K562 (cell line): ENCODE results near the gene METAP1. TPM values are rescaled to one million over a fixed set of nuclear protein-coding genes. Genes with fewer than 3 reads are reported as not detected.

Source experiments
- ATAC-seq: fragments of 200-7000 bp; cut with Tn5 transposase; 3 replicates; pipeline ENCODE4 v1.9.1; 2020; ENCODE audit warnings: moderate library complexity
- Bru-seq: library from RNA; stranded (reverse); fragments of 400-500 nt; gene quantifications from one replicate; lab custom pipeline; 2021; lab: Mats Ljungman, UMichigan
- BruChase-seq, 2 experiments: library from RNA; stranded (reverse); fragments of 400-500 nt; gene quantifications; one replicate each; lab custom pipeline; 2021; lab: Mats Ljungman, UMichigan
- BruUV-seq: library from RNA; stranded (reverse); fragments of 400-500 nt; replicated peaks from 2 replicates; lab custom pipeline; 2021; lab: Mats Ljungman, UMichigan
- CTCF ChIA-PET: fragments of 300-600 bp; formaldehyde crosslinking; extraction: SDS; loops from one replicate; lab custom pipeline; 2021; ENCODE audit warnings: low intra/inter-chr PET ratio; lab: Yijun Ruan, JAX
- POLR2A ChIA-PET: fragments of 300-600, 350-650 bp; sonication (Branson Sonifier 250); formaldehyde crosslinking; extraction: SDS; loops from one replicate; lab custom pipeline; 2021; ENCODE audit warnings: antibody characterized with exemption, inconsistent platforms; lab: Yijun Ruan, JAX
- DNase-seq, 4 experiments: peaks; one replicate each; pipeline versions ENCODE4 v3.0.0 to v3.0.0-alpha.2; 2011 to 2018; ENCODE audit warnings: low spot score in 3 of 4, mixed read lengths in 3 of 4; ENCODE audit errors: extremely low read depth in 1 of 4
- FAIRE-seq: peaks from 2 replicates; lab custom pipeline; 2011; peaks lifted over from hg19 to GRCh38; lab: Jason Lieb, UNC
- H2AFZ ChIP-seq: 2 replicates; pipeline ENCODE4 v1.6.0; 2011; ENCODE audit warnings: low read depth, low read length, control low read depth, inconsistent platforms
- H3K27ac ChIP-seq: fragments of 200-600 bp; 3 replicates; pipeline ENCODE4 v1.8.0; 2011; ENCODE audit warnings: low read depth, mild to moderate bottlenecking, control low read depth, inconsistent platforms, low read length, moderate library complexity, mixed read lengths; ENCODE audit errors: extremely low read depth
- H3K27me3 ChIP-seq, 2 experiments: fragments of 300-600 bp in 1 of 2; 2 replicates in 1 of 2; 3 replicates in 1 of 2; pipeline versions ENCODE4 v1.6.0 to v1.8.0; 2011; ENCODE audit warnings: inconsistent platforms in 2 of 2, low read length in 2 of 2, mild to moderate bottlenecking in 1 of 2, mixed read lengths in 1 of 2, moderate library complexity in 1 of 2; ENCODE audit not compliant: control insufficient read depth in 2 of 2, insufficient read depth in 2 of 2
- H3K36me3 ChIP-seq: fragments of 300-600 bp; 3 replicates; pipeline ENCODE4 v1.8.0; 2011; ENCODE audit warnings: mild to moderate bottlenecking, low read length, inconsistent platforms; ENCODE audit not compliant: control insufficient read depth, insufficient read depth
- H3K4me1 ChIP-seq, 2 experiments: fragments of 200-600 bp in 1 of 2; replicated peaks in 1 of 2; 2 replicates in 1 of 2; 3 replicates in 1 of 2; pipeline versions ENCODE4 v1.5.1 to v1.8.0; 2011; ENCODE audit warnings: inconsistent platforms in 2 of 2, low read length in 2 of 2, mild to moderate bottlenecking in 1 of 2, mixed read lengths in 1 of 2, moderate library complexity in 1 of 2; ENCODE audit not compliant: control insufficient read depth in 2 of 2, insufficient read depth in 2 of 2
- H3K4me2 ChIP-seq: 2 replicates; pipeline ENCODE4 v1.6.1; 2011; ENCODE audit warnings: low read length, control low read depth, inconsistent platforms, mixed read lengths; ENCODE audit not compliant: insufficient read depth
- H3K4me3 ChIP-seq: fragments of 200-600 bp; sonication (generic), shearing (Covaris generic); 2 replicates; pipeline ENCODE4 v1.5.1; 2016; ENCODE audit warnings: control low read depth, inconsistent platforms
- H3K79me2 ChIP-seq: fragments of 200-600 bp; 3 replicates; pipeline ENCODE4 v1.8.0; 2011; ENCODE audit warnings: low read length, inconsistent platforms; ENCODE audit not compliant: control insufficient read depth, insufficient read depth
- H3K9ac ChIP-seq, 2 experiments: 2 replicates each; pipeline versions ENCODE4 v1.6.0 to v1.6.1; 2011; ENCODE audit warnings: low read depth in 2 of 2, low read length in 2 of 2, control low read depth in 1 of 2, inconsistent platforms in 1 of 2, mild to moderate bottlenecking in 1 of 2, mixed read lengths in 1 of 2; ENCODE audit not compliant: insufficient read depth in 1 of 2
- H3K9me1 ChIP-seq: one replicate; pipeline ENCODE4 v1.6.0; 2011; ENCODE audit warnings: inconsistent platforms, mild to moderate bottlenecking, low read length, moderate library complexity; ENCODE audit not compliant: control insufficient read depth, insufficient read depth
- H3K9me3 ChIP-seq: replicated peaks from 2 replicates; pipeline ENCODE4 v1.5.1; 2011; ENCODE audit warnings: low read depth, low read length, inconsistent platforms; ENCODE audit not compliant: control insufficient read depth, insufficient read depth
- H4K20me1 ChIP-seq: replicated peaks from 2 replicates; pipeline ENCODE4 v1.6.1; 2011; ENCODE audit warnings: low read length, inconsistent platforms, mixed read lengths; ENCODE audit not compliant: control insufficient read depth, insufficient read depth
- CHAMP1 ChIP-seq: fragments of 450-650 bp; IDR thresholded peaks from 2 replicates; pipeline ENCODE4 v1.6.1; 2016; ENCODE audit warnings: mild to moderate bottlenecking
- HBP1 ChIP-seq: fragments of 450-650 bp; formaldehyde crosslinking; IDR thresholded peaks from 2 replicates; pipeline ENCODE4 v1.4.0; 2022; ENCODE audit warnings: missing genetic modification characterization
- HES1 ChIP-seq: fragments of 450-650 bp; IDR thresholded peaks from 2 replicates; pipeline ENCODE4 v1.6.1; 2016; ENCODE audit warnings: low read depth, mild to moderate bottlenecking, moderate library complexity
- HINFP ChIP-seq: fragments of 450-650 bp; conservative IDR thresholded peaks from 2 replicates; pipeline ENCODE4 v1.6.1; 2016; ENCODE audit warnings: missing genetic modification characterization, low read depth, mild to moderate bottlenecking, control low read depth, missing compliant biosample characterization
- NFXL1 ChIP-seq: fragments of 450-650 bp; formaldehyde crosslinking; IDR thresholded peaks from 2 replicates; pipeline ENCODE4 v1.4.0; 2021; ENCODE audit warnings: mild to moderate bottlenecking
- PRMT5 ChIP-seq: sonication (generic); formaldehyde crosslinking; IDR thresholded peaks from 2 replicates; pipeline ENCODE4 v1.5.0; 2020; ENCODE audit warnings: missing genetic modification reagents
- TCF3 ChIP-seq: sonication (generic); formaldehyde crosslinking; IDR thresholded peaks from 2 replicates; pipeline ENCODE4 v1.4.0; 2020; ENCODE audit warnings: mild to moderate bottlenecking, missing genetic modification reagents
- WGBS: fragments of 100-300 bp; shearing (Covaris generic); methylation state at CpG from one replicate; pipeline ENCODE4 v1.1.6; 2016; ENCODE audit warnings: low coverage, mixed read lengths; ENCODE audit not compliant: insufficient coverage; ENCODE audit errors: missing lambda C conversion rate; 5-methylcytosine and 5-hydroxymethylcytosine counted together
- in situ Hi-C: fragments of 300-500 bp; cut with MboI; formaldehyde crosslinking; loops from 4 replicates; pipeline ENCODE4 v1.15.0; 2018; ENCODE audit warnings: inconsistent platforms, mixed read lengths
- intact Hi-C: fragments of 100-400 bp; cut with micrococcal nuclease; formaldehyde crosslinking; loops from 2 replicates; pipeline ENCODE4 v1.14.2; 2022
- long read RNA-seq, 3 experiments: library from polyadenylated mRNA in 2 of 3; library from RNA in 1 of 3; unstranded in 2 of 3; stranded (forward) in 1 of 3; transcript quantifications; one replicate each; pipeline ENCODE4 v2.0.0, GENCODE V29; 2019 to 2022
- polyA minus RNA-seq, 3 experiments: library from RNA; depleted of rRNA, polyadenylated mRNA; stranded (reverse); fragments of >200 nt; gene quantifications; 2 replicates each; pipeline ENCODE4 v1.2.3, GENCODE V29; 2011
- polyA plus RNA-seq, 8 experiments: library from polyadenylated mRNA; depleted of rRNA in 4 of 8; stranded (reverse) in 5 of 8; unstranded in 3 of 8; fragments of >200 nt; fragmentation: Nextera tagmentation in 2 of 8; fragmentation: Illumina TruSeq in 1 of 8; extraction: Ambion mirVana in 2 of 8; extraction: Trizol in 1 of 8; gene quantifications; 2 replicates each; pipeline versions ENCODE4 v1.2.1 to v1.2.3, GENCODE V29; 2011 to 2014; ENCODE audit warnings: inconsistent platforms in 1 of 8, missing spikeins in 1 of 8
- total RNA-seq, 7 experiments: library from RNA; depleted of rRNA in 6 of 7; stranded (reverse); fragments of >200 nt in 6 of 7; fragmentation: Illumina TruSeq in 2 of 7; extraction: Trizol in 2 of 7; gene quantifications; 2 replicates each; pipeline versions ENCODE4 v1.2.1 to v1.2.3, GENCODE V29; 2011 to 2021; ENCODE audit warnings: low replicate concordance in 1 of 7

METAP1 gene
- 46.0 and 114 TPM in 2 replicates for total RNA-seq (2011; cell fraction: chromatin; rRNA removed; ENCODE audit: low replicate concordance)
- total RNA-seq (2011; cell fraction: nucleolus; rRNA removed), result 24.2 and 34.1 TPM in 2 replicates
- 55.9 and 78.9 TPM in 2 replicates for total RNA-seq (2011; cell fraction: nucleoplasm; rRNA removed)
- total RNA-seq (2014; rRNA removed), result 46.5 and 57.8 TPM in 2 replicates
- 63.9 and 76.3 TPM in 2 replicates for total RNA-seq (2014; rRNA removed; fragmentation: Illumina TruSeq; extraction: Trizol)
- total RNA-seq (2015; rRNA removed; fragmentation: Illumina TruSeq; extraction: Trizol), result 56.6 and 59.5 TPM in 2 replicates
- 50.3 and 62.5 TPM in 2 replicates for total RNA-seq (2021)
- polyA plus RNA-seq (2011; rRNA removed), result 62.0 and 77.6 TPM in 2 replicates
- 34.1 and 50.0 TPM in 2 replicates for polyA plus RNA-seq (2011; cell fraction: cytosol; rRNA removed)
- polyA plus RNA-seq (2011; cell fraction: nucleus; rRNA removed), result 108 and 117 TPM in 2 replicates
- 39.3 and 43.4 TPM in 2 replicates for polyA plus RNA-seq (2012)
- polyA plus RNA-seq (2014; fragmentation: Illumina TruSeq; extraction: Trizol), result 66.8 and 77.2 TPM in 2 replicates
- 10 to 100 TPM; 31.4 to 48.0 TPM for polyA plus RNA-seq (2014; fragmentation: Nextera tagmentation; extraction: Ambion mirVana)
- 54.1 and 57.1 TPM in 2 replicates for polyA plus RNA-seq (2014; rRNA removed)
- polyA minus RNA-seq (2011; rRNA and poly(A)+ RNA removed), result 109 and 114 TPM in 2 replicates
- 59.6 and 103 TPM in 2 replicates for polyA minus RNA-seq (2011; cell fraction: cytosol; rRNA and poly(A)+ RNA removed)
- 68.5 and 92.6 TPM in 2 replicates for polyA minus RNA-seq (2011; cell fraction: nucleus; rRNA and poly(A)+ RNA removed)
- Bru-seq, nascent RNA, result percentile 93 among the genes with signal in this experiment
- percentile 94 among the genes with signal in this experiment for BruChase-seq, experiment 1, labeled RNA remaining after a 2-hour chase
- percentile 92 among the genes with signal in this experiment for BruChase-seq, experiment 2, labeled RNA remaining after a 6-hour chase
- long read RNA-seq, experiment 1, transcript METAP1-201 (11 exons, 2,791 nt), result major isoform, 120 of 224 reads
- long read RNA-seq, experiment 1, partial matches to known transcripts, result 69 of 224 reads
- long read RNA-seq, experiment 1, other reads (novel, unspliced or antisense), result 35 of 224 reads
- long read RNA-seq, experiment 2, transcript METAP1-201 (11 exons, 2,791 nt), result major isoform, 10 of 46 reads
- long read RNA-seq, experiment 2, partial matches to known transcripts, result 31 of 46 reads
- long read RNA-seq, experiment 2, other reads (novel, unspliced or antisense), result 5 of 46 reads
- long read RNA-seq, experiment 3, transcript METAP1-201 (11 exons, 2,791 nt), result major isoform, 66 of 82 reads
- long read RNA-seq, experiment 3, partial matches to known transcripts, result 4 of 82 reads
- long read RNA-seq, experiment 3, other reads (novel, unspliced or antisense), result 12 of 82 reads

DNA sequence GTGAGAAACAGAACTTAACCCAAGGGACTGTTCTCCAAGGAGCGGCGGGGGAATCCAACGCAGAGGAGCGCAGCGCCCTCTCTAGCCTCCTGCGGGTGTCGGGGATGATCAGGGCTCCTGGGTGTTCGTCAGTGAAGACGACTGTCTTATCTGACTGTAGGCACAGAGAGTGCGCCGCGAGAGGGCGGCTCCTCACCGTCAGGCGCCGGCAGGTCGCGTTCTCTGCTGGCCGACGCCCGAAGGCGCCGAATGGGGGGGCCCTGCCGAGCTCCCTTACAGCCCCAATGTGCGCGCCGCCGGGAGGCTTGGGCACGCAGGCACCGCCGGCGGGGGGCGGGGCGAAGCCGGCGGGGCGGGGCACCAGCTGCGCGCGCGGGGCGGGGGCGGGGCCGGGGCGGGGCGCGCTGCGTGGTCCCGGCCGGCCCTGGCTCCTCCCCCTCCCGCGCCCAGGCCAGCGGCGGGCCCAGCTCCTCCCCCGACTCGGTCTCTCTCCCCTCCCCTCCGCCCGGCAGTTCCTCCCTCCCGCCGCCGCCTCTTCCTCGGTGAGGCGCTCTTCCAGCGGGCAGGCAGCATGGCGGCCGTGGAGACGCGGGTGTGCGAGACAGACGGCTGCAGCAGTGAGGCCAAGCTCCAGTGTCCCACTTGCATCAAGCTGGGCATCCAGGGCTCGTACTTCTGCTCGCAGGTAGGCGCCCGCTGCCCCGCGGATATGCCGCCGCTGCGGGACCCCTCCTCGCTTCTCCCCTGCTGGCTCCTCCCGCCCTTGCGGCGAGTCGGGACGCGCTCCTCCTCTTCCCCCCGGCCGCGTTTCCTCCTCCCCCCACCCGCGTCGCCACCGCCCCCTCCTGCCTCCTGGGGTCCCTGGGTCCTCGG, at the start of gene METAP1:
Gene METAP1 (plus strand): TSS at position 539 of the 873 bp plus-strand sequence. CDS start 33 bp downstream, at position 572.
- Histone ChIP-seq H3K9ac (peak within 1 kb of the TSS; percentile 91 to 100), H3K27ac (peak within 1 kb of the TSS; percentile 97), H3K4me3 (peak within 1 kb of the TSS; percentile 99), H3K9me3 (no peaks in the 10 kb centered on the region), H2AFZ (peak within 1 kb of the TSS; percentile 100), H3K4me1 (peaks cover 4 to 8% of the 10 kb centered on the region in 2 experiments; a peak in 4 of 5 replicates), H4K20me1 (no peaks in the 10 kb centered on the region), H3K9me1 (no peaks in the 10 kb centered on the region), H3K79me2 (peaks cover 48% of the 10 kb centered on the region), H3K4me2 (peak within 1 kb of the TSS; percentile 98), H3K27me3 (no peaks in the 10 kb centered on the region), H3K36me3 (peaks cover 12% of the 10 kb centered on the region; the same call in 2 of the 3 replicates)
- peak; percentile 90 for ATAC-seq
- FAIRE-seq, result peak; percentile 88
- intact Hi-C loops (loop anchor here (1.0 to 10.0 kb wide), 8 partner anchors 55 to 528 kb away; partner anchors contain the start of gene EIF4E), in situ Hi-C loops (loop anchor here (5.0 kb wide), 1 partner anchor 62 kb away; no protein-coding TSS in a partner anchor)
- WGBS, result under 1% methylated on average over 24 of the region's 94 CpGs
- BruUV-seq, result no TSS peak
- ChIA-PET CTCF (interaction anchor here (0.6 to 2.2 kb wide), 4 partner anchors 61 to 488 kb away, joined by 3 to 11 read pairs (median 3); no protein-coding TSS in a partner anchor), POLR2A (interaction anchor here (0.5 to 1.4 kb wide), 11 partner anchors 10 to 279 kb away, joined by 3 to 8 read pairs (median 3); no protein-coding TSS in a partner anchor)
- DNase-seq, result peak; percentile 91 to 98 (median 93)
- no peak for TF ChIP-seq PRMT5 (CRISPR knock-in tag)
- TF ChIP-seq NFXL1 (CRISPR knock-in tag), result no peak
- no peak for TF ChIP-seq HINFP (tag)
- peak; percentile 89; the same call in 1 of the 2 replicates for TF ChIP-seq CHAMP1
- TF ChIP-seq TCF3 (CRISPR knock-in tag), result peak; percentile 35; the same call in 1 of the 2 replicates
- no peak for TF ChIP-seq HBP1 (CRISPR knock-in tag)
- TF ChIP-seq HES1, result no peak
